Measurements from ENCODE around the gene GRK6.

GRK6 gene

DNA sequence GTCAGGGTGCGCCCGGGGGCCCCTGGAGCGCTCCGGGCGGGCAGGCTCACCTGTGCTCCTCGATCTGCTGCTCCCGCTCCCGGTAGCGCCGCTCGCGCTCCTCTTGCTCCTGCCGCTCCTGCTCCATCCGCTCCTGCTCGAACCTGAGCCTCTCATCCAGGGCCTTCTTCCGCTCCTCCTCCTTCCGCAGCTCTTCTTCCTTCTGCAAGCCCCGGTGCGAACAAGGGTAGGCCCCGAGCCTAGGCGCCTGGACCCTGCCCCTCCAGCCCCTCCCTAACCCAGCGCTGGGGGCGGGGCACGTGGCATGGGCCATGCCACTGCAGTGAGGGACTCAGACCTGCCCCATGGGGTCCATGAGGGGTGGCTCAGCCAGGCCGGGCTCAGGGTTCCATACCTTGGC, 40.4 kb downstream of the GRK6 start:
- Histone ChIP-seq H3K27ac (no peak overlapping the region), H3K4me3 (ENCODE audit: low read depth, low read length) (no peak overlapping the region), H3K27me3 (replicated peaks) (no peaks in the 10 kb centered on the region), H3K36me3 (replicated peaks) (peaks cover 80% of the 10 kb centered on the region)
- TF ChIP-seq, protein P1, sequence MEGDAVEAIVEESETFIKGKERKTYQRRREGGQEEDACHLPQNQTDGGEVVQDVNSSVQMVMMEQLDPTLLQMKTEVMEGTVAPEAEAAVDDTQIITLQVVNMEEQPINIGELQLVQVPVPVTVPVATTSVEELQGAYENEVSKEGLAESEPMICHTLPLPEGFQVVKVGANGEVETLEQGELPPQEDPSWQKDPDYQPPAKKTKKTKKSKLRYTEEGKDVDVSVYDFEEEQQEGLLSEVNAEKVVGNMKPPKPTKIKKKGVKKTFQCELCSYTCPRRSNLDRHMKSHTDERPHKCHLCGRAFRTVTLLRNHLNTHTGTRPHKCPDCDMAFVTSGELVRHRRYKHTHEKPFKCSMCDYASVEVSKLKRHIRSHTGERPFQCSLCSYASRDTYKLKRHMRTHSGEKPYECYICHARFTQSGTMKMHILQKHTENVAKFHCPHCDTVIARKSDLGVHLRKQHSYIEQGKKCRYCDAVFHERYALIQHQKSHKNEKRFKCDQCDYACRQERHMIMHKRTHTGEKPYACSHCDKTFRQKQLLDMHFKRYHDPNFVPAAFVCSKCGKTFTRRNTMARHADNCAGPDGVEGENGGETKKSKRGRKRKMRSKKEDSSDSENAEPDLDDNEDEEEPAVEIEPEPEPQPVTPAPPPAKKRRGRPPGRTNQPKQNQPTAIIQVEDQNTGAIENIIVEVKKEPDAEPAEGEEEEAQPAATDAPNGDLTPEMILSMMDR (IDR thresholded peaks at IDR 0.05; ENCODE audit: low read depth, low read length, missing control alignments), result no peak
- DNase-seq, result no peak
- in situ Hi-C loops (cut with HindIII; ENCODE audit: low pct_ligation_motif_present, low sequenced_read_pairs), result no loop called here

DNA sequence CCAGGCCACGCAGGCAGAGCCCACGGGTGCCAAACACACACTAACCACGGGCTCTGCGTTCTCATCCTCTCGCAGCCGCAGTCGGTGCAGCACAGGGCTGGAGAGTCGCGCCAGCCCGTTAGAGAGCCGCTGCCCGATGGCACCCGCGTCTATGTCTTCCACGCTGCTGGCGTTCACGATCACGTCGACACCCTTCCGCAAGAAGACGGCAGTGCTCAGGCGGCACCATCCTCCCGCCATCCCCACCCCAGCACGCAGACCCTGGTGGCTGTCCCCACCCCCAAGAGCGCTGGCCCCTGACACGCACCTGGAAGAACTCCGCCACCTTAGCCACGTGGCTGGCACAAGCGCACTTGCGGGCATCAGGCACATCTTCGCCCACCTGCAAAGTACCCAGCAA, 41.0 kb downstream of the GRK6 start:
- peaks cover 76% of the 10 kb centered on the region for H3K36me3 ChIP-seq (replicated peaks)
- TF ChIP-seq, protein P1 (IDR thresholded peaks at IDR 0.05; ENCODE audit: low read depth, low read length, missing control alignments), result no peak
- no peaks in the 10 kb centered on the region for H3K27me3 ChIP-seq (replicated peaks)
- DNase-seq, result no peak
- in situ Hi-C loops (cut with HindIII; ENCODE audit: low pct_ligation_motif_present, low sequenced_read_pairs), result no loop called here
- no peak overlapping the region for H3K4me3 ChIP-seq (ENCODE audit: low read depth, low read length)
- H3K27ac ChIP-seq, result no peak overlapping the region

DNA sequence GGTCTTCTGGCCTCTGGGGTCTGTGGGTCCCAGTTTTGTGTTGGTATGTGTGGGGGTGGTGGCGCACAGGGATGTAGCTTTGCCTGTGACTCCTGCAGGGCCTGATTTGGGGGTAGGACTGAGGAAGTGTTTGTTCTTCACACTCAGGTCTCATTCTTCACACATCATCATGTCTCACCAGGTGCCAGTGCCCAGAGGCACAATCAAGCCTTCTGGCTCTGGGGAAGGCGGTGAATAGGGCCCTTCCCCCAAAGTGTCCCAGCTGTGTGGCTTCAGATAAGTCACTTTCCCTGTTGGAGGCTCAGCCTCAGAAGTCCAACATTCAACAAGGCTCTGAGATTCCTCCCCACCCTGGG, 41.8 kb downstream of the GRK6 start:
- TF ChIP-seq, protein P1 (IDR thresholded peaks at IDR 0.05; ENCODE audit: low read depth, low read length, missing control alignments), result no peak
- DNase-seq, result no peak
- H3K27me3 ChIP-seq (replicated peaks), result no peaks in the 10 kb centered on the region
- in situ Hi-C loops (cut with HindIII; ENCODE audit: low pct_ligation_motif_present, low sequenced_read_pairs), result no loop called here
- peaks cover 68% of the 10 kb centered on the region for H3K36me3 ChIP-seq (replicated peaks)
- no peak overlapping the region for H3K4me3 ChIP-seq (ENCODE audit: low read depth, low read length)
- no peak overlapping the region for H3K27ac ChIP-seq

DNA sequence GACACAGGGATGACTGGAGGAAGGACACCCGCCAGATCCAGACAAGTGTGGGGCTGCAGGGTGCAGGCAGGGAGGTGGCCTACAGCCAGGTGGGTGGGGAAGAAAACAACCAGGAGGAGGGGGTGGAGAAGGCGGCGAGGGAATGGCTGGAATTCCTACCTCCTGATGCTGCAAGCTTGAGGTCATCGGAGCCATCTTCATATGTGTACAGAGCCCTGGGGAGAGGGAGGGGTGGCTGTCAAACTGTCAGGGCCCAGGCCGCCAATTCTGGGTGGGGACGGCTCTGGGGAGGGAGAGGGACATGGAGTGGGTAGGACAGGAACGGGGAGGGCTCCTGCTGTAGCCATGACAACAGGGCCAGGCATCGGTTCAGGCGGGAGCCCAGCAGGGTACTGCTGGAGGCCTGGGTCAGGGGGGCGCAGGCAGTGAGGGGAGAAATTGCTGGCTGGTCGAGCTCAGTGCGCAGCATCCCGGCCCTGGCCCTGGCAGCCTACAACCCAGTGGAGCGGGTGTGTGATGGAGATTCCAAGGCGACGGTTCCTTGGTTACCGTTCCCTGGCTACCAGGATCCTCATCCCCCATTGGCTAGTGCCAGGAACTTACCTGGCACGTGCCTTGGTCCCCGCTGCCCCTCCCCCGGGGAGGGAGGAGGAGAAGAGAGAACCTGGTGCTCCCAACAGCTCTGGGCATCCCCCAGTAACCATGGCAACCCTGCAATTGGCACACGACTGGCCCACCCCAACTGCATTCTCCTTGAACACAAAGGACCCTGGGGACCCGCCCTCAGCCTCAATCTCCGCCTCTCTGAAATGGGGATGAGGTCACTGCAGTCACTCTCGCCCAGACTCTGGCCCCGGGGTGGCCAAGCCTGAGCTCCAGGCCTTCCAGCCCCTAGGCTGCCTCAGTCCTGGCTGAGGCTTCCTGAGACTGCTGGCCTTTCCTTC, 42.5 kb downstream of the GRK6 start:
- H3K27me3 ChIP-seq (replicated peaks), result no peaks in the 10 kb centered on the region
- TF ChIP-seq, protein P1 (IDR thresholded peaks at IDR 0.05; ENCODE audit: low read depth, low read length, missing control alignments), result no peak
- peak; percentile 56 for DNase-seq
- H3K27ac ChIP-seq, result no peak overlapping the region
- no peak overlapping the region for H3K4me3 ChIP-seq (ENCODE audit: low read depth, low read length)
- in situ Hi-C loops (cut with HindIII; ENCODE audit: low pct_ligation_motif_present, low sequenced_read_pairs), result no loop called here
- peaks cover 61% of the 10 kb centered on the region for H3K36me3 ChIP-seq (replicated peaks)

DNA sequence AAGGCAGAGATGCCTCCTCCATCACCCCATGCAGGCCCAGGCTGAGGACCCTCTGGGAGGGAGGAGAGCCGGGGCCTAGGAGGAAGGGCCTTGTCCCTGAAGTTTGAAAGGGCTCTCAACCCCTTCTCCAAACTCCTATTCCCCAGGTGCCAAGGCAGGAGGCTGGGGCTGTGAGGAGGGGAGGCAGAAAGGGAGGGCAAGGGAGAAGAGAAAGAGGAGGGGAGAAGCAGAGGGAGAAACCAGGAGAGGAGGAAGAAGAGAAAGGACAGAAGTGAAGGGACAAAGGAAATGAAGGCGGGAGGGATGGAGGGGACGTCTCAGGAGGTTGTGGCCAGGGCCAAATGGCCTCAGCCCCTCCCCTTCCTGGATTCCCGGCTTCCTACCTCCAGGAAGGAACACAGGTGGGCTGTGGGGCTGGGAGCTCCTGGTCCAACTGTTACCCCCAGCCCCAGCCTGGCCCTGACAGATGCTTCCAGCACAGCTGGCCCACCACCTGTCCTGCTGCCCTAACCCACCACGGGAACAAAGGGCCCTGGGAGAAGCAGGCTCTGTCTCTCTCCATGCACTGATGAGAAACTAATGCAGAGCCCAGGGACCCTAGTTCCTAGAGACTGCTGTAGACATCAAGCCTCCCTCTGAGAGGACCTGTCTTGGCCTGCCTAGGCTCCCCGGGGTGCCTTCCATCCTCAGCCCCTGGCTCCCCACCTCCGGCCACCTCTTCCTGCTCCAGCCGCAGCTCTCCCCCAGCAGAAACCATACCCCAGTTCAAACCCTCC, 43.5 kb downstream of the GRK6 start:
- in situ Hi-C loops (cut with HindIII; ENCODE audit: low pct_ligation_motif_present, low sequenced_read_pairs), result no loop called here
- Histone ChIP-seq H3K4me3 (ENCODE audit: low read depth, low read length) (no peak overlapping the region), H3K36me3 (replicated peaks) (peaks cover 54% of the 10 kb centered on the region), H3K27ac (peak overlapping the region; percentile 73), H3K27me3 (replicated peaks) (no peaks in the 10 kb centered on the region)
- DNase-seq, result no peak
- TF ChIP-seq, protein P1 (IDR thresholded peaks at IDR 0.05; ENCODE audit: low read depth, low read length, missing control alignments), result no peak

Measured in brain microvascular endothelial cell (primary cell).